Cardiac muscle cell (in vitro differentiated cells and primary cell): ENCODE data around the gene HINFP. TPM values are rescaled to one million over a fixed set of nuclear protein-coding genes. Genes with fewer than 3 reads are reported as not detected.
A peak's percentile ranks its signal among the peaks of the same experiment; 100 is the strongest.

ENCODE experiments used
- DNase-seq, 2 donors: peaks; one replicate each; pipeline versions ENCODE4 v3.0.0 to v3.0.0-alpha.2; 2010 to 2017; ENCODE audit warnings: low read depth in 1 of 2, low spot score in 1 of 2
- H3K27ac ChIP-seq: fragments of 200-600 bp; sonication (generic); 2 replicates; pipeline ENCODE4 v1.5.1; 2016
- H3K27me3 ChIP-seq: fragments of 200-600 bp; sonication (generic); 2 replicates; pipeline ENCODE4 v1.6.0; 2016; ENCODE audit warnings: control low read depth
- H3K36me3 ChIP-seq: fragments of 200-600 bp; sonication (generic); 2 replicates; pipeline ENCODE4 v1.5.1; 2016; ENCODE audit warnings: control low read depth
- H3K4me1 ChIP-seq: fragments of 200-600 bp; sonication (generic); 2 replicates; pipeline ENCODE4 v1.8.1; 2017; ENCODE audit warnings: low read depth, mild to moderate bottlenecking, mixed run types
- H3K4me3 ChIP-seq: fragments of 200-600 bp; sonication (generic); 2 replicates; pipeline ENCODE4 v1.5.1; 2016; ENCODE audit warnings: mild to moderate bottlenecking
- H3K9me3 ChIP-seq: fragments of 200-600 bp; sonication (generic); 2 replicates; pipeline ENCODE4 v1.5.1; 2017; ENCODE audit warnings: low read depth, mild to moderate bottlenecking, control low read depth
- polyA plus RNA-seq: library from polyadenylated mRNA; unstranded; fragments of >200 nt; fragmentation: Nextera tagmentation; extraction: Ambion mirVana; gene quantifications from 2 replicates; pipeline ENCODE4 v1.2.1, GENCODE V29; 2016
- total RNA-seq: library from RNA; depleted of rRNA; stranded (reverse); fragments of >200 nt; gene quantifications from 2 replicates; pipeline ENCODE4 v1.2.3, GENCODE V29; 2016
- TF ChIP-seq, protein P1 (sequence below): IDR thresholded peaks from 2 replicates; pipeline ENCODE4 v1.5.1; 2012; ENCODE audit warnings: low read depth, mild to moderate bottlenecking, low read length

The HINFP gene
- total and polyA plus RNA-seq, 2 experiments from 2014 or later, result 28.2 to 33.2 TPM

DNA sequence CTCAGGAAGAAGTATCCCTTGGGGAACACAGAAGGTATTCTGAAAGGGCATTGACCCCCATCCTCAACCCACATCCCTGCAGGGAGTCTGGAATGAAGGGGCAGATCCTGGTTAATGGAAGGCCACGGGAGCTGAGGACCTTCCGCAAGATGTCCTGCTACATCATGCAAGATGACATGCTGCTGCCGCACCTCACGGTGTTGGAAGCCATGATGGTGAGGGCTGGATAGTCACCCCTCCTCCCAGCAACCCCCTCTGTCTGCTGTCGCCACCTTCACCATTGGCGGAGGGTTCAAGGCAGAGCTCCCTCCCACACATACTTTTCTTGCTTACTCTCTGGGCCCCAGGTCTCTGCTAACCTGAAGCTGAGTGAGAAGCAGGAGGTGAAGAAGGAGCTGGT lies 32.8 kb downstream of the HINFP start:
- H3K9me3 ChIP-seq, result no peaks in the 10 kb centered on the region
- no peaks in the 10 kb centered on the region for H3K4me1 ChIP-seq
- H3K36me3 ChIP-seq, result no peaks in the 10 kb centered on the region
- DNase-seq, result no peak
- TF ChIP-seq, protein P1, sequence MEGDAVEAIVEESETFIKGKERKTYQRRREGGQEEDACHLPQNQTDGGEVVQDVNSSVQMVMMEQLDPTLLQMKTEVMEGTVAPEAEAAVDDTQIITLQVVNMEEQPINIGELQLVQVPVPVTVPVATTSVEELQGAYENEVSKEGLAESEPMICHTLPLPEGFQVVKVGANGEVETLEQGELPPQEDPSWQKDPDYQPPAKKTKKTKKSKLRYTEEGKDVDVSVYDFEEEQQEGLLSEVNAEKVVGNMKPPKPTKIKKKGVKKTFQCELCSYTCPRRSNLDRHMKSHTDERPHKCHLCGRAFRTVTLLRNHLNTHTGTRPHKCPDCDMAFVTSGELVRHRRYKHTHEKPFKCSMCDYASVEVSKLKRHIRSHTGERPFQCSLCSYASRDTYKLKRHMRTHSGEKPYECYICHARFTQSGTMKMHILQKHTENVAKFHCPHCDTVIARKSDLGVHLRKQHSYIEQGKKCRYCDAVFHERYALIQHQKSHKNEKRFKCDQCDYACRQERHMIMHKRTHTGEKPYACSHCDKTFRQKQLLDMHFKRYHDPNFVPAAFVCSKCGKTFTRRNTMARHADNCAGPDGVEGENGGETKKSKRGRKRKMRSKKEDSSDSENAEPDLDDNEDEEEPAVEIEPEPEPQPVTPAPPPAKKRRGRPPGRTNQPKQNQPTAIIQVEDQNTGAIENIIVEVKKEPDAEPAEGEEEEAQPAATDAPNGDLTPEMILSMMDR, result no peak
- no peak overlapping the region for H3K4me3 ChIP-seq
- no peak overlapping the region for H3K27ac ChIP-seq
- peaks cover 24% of the 10 kb centered on the region for H3K27me3 ChIP-seq

DNA sequence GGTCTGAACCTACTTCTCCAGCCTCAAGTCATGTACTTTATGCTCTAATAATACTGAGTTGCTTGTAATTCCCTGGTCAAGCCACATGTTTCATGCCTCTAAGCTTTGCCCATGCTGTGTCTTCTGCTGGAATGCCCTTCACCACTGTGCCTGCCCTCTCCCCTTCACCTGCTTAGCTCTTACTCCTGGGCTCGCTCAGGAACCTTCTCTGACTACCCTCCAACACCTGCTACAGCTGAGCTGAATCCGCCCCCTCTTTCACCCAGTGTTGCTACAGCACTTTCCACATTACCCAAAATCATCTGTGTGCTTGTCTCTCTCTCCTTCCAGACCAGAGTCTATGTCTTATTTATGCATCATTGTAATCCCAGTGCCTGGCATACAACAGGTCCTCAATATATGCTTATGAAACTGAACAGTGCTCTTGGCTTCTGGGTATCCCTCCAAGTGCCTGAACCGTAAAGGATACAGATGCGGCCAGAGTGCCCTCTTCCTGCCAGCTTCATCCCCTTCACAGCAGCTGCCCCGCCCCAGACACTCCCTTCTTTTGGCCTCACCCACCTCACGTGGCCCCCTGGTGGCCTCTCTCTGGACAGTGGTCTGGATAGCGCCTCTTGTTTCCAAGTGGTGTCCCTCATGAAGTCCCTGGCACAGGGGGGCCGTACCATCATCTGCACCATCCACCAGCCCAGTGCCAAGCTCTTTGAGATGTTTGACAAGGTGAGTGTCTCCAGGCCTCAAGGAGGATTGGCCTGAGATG lies 34.5 kb downstream of the HINFP start:
- TF ChIP-seq, protein P1, result peak; percentile 18

DNA sequence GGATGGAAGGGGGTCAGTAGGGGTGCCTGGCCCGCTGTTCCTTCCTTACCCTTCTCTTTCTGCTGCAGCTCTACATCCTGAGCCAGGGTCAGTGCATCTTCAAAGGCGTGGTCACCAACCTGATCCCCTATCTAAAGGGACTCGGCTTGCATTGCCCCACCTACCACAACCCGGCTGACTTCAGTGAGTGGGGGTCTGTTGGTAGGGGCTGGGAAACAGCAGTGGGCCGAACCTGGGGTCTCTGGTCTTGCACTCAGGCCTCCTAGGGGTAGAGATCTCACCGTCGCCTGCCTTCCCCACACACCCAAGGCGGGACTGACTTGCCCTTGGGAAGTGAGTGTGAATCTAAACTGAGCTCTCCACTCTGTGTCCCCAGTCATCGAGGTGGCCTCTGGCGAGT lies 35.1 kb downstream of the HINFP start:
- no peak for DNase-seq
- no peak overlapping the region for H3K27ac ChIP-seq
- peaks cover 2% of the 10 kb centered on the region for H3K27me3 ChIP-seq
- no peaks in the 10 kb centered on the region for H3K36me3 ChIP-seq
- H3K4me3 ChIP-seq, result no peak overlapping the region
- no peaks in the 10 kb centered on the region for H3K4me1 ChIP-seq
- no peaks in the 10 kb centered on the region for H3K9me3 ChIP-seq
- TF ChIP-seq, protein P1, result no peak

More for the DNA sequence above, 34.5 kb downstream of the HINFP start:
- Histone ChIP-seq H3K4me1 (no peaks in the 10 kb centered on the region), H3K36me3 (no peaks in the 10 kb centered on the region), H3K9me3 (no peaks in the 10 kb centered on the region), H3K27me3 (peaks cover 7% of the 10 kb centered on the region), H3K27ac (no peak overlapping the region), H3K4me3 (no peak overlapping the region)
- DNase-seq, result no peak

DNA sequence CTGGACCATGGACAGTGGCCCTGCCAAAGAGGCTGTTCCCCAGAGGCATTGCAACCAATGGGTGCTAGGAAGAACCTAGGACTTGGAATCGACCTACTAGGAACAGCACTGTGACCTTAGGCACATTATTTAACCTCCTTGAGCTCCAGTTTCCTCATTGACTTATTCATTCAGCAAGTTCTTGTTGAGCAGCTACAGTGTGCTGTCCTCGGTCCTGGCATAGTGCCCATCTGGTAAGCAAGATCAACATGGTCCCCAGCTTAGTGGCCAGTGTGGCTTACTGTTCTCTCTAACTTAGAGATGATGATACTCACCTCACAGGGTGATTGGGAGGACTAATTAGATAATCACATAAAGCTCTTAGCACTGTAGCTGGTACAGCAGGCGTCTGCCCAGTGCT lies 35.7 kb downstream of the HINFP start:
- TF ChIP-seq, protein P1, result no peak
- H3K9me3 ChIP-seq, result no peaks in the 10 kb centered on the region
- no peaks in the 10 kb centered on the region for H3K4me1 ChIP-seq
- no peaks in the 10 kb centered on the region for H3K36me3 ChIP-seq
- no peak overlapping the region for H3K27ac ChIP-seq
- H3K27me3 ChIP-seq, result no peaks in the 10 kb centered on the region
- H3K4me3 ChIP-seq, result no peak overlapping the region
- no peak for DNase-seq

DNA sequence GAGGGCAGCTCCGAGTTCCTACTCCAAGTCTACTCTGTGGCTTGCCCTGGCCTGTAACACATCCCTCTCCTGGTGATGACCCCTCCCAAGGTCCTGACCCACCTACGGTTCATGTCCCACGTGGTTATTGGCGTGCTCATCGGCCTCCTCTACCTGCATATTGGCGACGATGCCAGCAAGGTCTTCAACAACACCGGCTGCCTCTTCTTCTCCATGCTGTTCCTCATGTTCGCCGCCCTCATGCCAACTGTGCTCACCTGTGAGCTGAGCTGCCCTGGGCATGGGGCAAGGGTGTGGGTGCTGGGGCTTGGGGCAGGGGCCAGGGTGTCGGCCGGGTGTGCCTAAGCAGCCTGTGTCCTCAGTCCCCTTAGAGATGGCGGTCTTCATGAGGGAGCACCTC lies 37.1 kb downstream of the HINFP start:
- DNase-seq, result no peak
- TF ChIP-seq, protein P1, result no peak
- Histone ChIP-seq H3K4me1 (no peaks in the 10 kb centered on the region), H3K9me3 (no peaks in the 10 kb centered on the region), H3K27ac (no peak overlapping the region), H3K27me3 (no peaks in the 10 kb centered on the region), H3K4me3 (no peak overlapping the region), H3K36me3 (no peaks in the 10 kb centered on the region)
